Left ventricle myocardium inferior (tissue), 1 donor: ENCODE results near the gene PPP4C. TPM values are rescaled to one million over a fixed set of nuclear protein-coding genes. Genes with fewer than 3 reads are reported as not detected.
A peak's percentile ranks its signal among the peaks of the same experiment; 100 is the strongest.

ENCODE experiments used
- DNase-seq: peaks from one replicate; pipeline ENCODE4 v3.0.0-alpha.2; 2020
- H3K27ac ChIP-seq: fragments of 200-600 bp; replicated peaks from 2 replicates; pipeline ENCODE4 v1.8.0; 2021
- H3K27me3 ChIP-seq: fragments of 200-600 bp; 2 replicates; pipeline ENCODE4 v1.8.0; 2021; ENCODE audit warnings: low read depth
- H3K36me3 ChIP-seq: fragments of 200-600 bp; 2 replicates; pipeline ENCODE4 v1.8.0; 2021
- H3K4me1 ChIP-seq: fragments of 200-600 bp; 2 replicates; pipeline ENCODE4 v1.8.0; 2021
- H3K4me3 ChIP-seq: fragments of 200-600 bp; 2 replicates; pipeline ENCODE4 v1.8.0; 2021; ENCODE audit warnings: mild to moderate bottlenecking, moderate library complexity
- H3K9me3 ChIP-seq: fragments of 200-600 bp; replicated peaks from 2 replicates; pipeline ENCODE4 v1.8.0; 2021
- CTCF ChIP-seq: fragments of 200-600 bp; IDR thresholded peaks from 2 replicates; pipeline ENCODE4 v1.8.0; 2021; ENCODE audit warnings: antibody characterized with exemption, mild to moderate bottlenecking, borderline replicate concordance
- intact Hi-C: fragments of 100-400 bp; cut with micrococcal nuclease; formaldehyde crosslinking; loops from one replicate; pipeline ENCODE4 v1.11.0; 2022
- total RNA-seq: library from RNA; stranded (reverse); fragmentation: NEBNext Ultra II Directional; extraction: Animal tissue kit (Norgen Biotek cat#: 25700); gene quantifications from one replicate; pipeline ENCODE4 v1.2.1, GENCODE V29; 2021
- donor health status: DM: no; HTN: yes; CAD: no; lungs with severe emphysema.

Gene PPP4C
- total RNA-seq, 1 donor from 2014 or later, result 32.2 TPM

GRCh38 chr16:30051518-30051917 lies 24.3 kb upstream of the PPP4C start:
- H3K4me1 ChIP-seq, result peaks cover 21% of the 10 kb centered on the region
- H3K9me3 ChIP-seq, result no peaks in the 10 kb centered on the region
- intact Hi-C loops, result no loop called here
- no peaks in the 10 kb centered on the region for H3K36me3 ChIP-seq
- H3K4me3 ChIP-seq, result no peak overlapping the region
- no peak for TF ChIP-seq CTCF
- no peaks in the 10 kb centered on the region for H3K27me3 ChIP-seq
- H3K27ac ChIP-seq, result no peak overlapping the region
- no peak for DNase-seq

GRCh38 chr16:30052671-30053372 lies 23.0 kb upstream of the PPP4C start:
- Histone ChIP-seq H3K27ac (peak overlapping the region; percentile 55), H3K4me1 (peaks cover 21% of the 10 kb centered on the region), H3K4me3 (peak overlapping the region; percentile 93), H3K36me3 (no peaks in the 10 kb centered on the region), H3K27me3 (no peaks in the 10 kb centered on the region), H3K9me3 (no peaks in the 10 kb centered on the region)
- DNase-seq, result peak; percentile 94
- intact Hi-C loops, result no loop called here
- TF ChIP-seq CTCF, result no peak

GRCh38 chr16:30053376-30054015 lies 22.3 kb upstream of the PPP4C start:
- H3K4me1 ChIP-seq, result peaks cover 21% of the 10 kb centered on the region
- no peak for DNase-seq
- H3K9me3 ChIP-seq, result no peaks in the 10 kb centered on the region
- intact Hi-C loops, result no loop called here
- no peak for TF ChIP-seq CTCF
- peak overlapping the region; percentile 55 for H3K27ac ChIP-seq
- H3K27me3 ChIP-seq, result no peaks in the 10 kb centered on the region
- H3K4me3 ChIP-seq, result peak overlapping the region; percentile 93
- no peaks in the 10 kb centered on the region for H3K36me3 ChIP-seq

GRCh38 chr16:30054451-30054850 lies 21.3 kb upstream of the PPP4C start:
- DNase-seq, result no peak
- no peak for TF ChIP-seq CTCF
- Histone ChIP-seq H3K36me3 (no peaks in the 10 kb centered on the region), H3K27me3 (no peaks in the 10 kb centered on the region), H3K9me3 (no peaks in the 10 kb centered on the region), H3K4me3 (no peak overlapping the region), H3K27ac (no peak overlapping the region), H3K4me1 (peaks cover 21% of the 10 kb centered on the region)
- intact Hi-C loops, result no loop called here

- no peak overlapping the region for H3K27ac ChIP-seq
- DNase-seq, result no peak
- peak; percentile 35 for TF ChIP-seq CTCF
- intact Hi-C loops, result no loop called here
- no peaks in the 10 kb centered on the region for H3K27me3 ChIP-seq
- H3K4me1 ChIP-seq, result peaks cover 21% of the 10 kb centered on the region
- no peaks in the 10 kb centered on the region for H3K9me3 ChIP-seq
- no peaks in the 10 kb centered on the region for H3K36me3 ChIP-seq
- H3K4me3 ChIP-seq, result no peak overlapping the region
Observed at GRCh38 chr16:30054959-30055553, 20.7 kb upstream of the PPP4C start.
